GM21423 (cell line): Measurements from ENCODE around the gene GPX4.

ENCODE experiments used
- ATAC-seq: cut with Tn5 transposase; IDR thresholded peaks from one replicate; pipeline ENCODE4 v1.9.1; 2021; ENCODE audit warnings: mild to moderate bottlenecking, moderate library complexity; ENCODE audit not compliant: unreplicated experiment

GPX4 gene

DNA sequence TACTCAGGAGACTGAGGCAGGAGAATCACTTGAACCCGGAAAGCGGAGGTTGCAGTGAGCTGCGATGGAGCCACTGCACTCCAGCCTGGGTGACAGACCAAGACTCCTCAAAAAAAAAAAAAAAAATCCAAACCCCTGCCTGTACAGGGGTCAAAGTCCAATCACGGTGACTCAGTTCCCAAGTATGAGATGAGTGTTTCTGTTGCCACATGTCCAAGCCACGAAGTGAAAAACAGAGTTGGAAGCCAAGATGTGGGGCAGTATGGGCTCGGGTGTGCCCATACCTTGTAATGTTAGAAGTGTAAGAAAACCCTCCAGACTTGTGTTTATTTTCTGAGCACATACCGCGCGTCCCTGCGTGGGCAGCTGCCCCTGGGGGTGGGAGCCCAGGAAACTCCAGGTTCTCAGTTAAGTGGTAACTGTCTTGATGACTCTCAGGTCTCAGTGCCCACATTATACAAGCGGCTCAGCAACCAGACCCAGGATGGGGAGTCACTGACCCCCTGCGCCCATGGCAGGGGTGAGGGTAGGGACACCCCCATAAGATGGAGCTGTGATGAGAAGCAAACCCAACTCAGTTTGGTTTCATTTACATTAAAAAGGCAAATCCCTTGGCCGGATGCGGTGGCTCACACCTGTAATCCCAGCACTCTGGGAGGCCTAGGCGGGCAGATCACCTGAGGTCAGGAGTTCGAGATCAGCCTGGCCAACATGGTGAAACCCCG lies 1.2 kb upstream of the GPX4 start:
- ATAC-seq = peak; percentile 13

DNA sequence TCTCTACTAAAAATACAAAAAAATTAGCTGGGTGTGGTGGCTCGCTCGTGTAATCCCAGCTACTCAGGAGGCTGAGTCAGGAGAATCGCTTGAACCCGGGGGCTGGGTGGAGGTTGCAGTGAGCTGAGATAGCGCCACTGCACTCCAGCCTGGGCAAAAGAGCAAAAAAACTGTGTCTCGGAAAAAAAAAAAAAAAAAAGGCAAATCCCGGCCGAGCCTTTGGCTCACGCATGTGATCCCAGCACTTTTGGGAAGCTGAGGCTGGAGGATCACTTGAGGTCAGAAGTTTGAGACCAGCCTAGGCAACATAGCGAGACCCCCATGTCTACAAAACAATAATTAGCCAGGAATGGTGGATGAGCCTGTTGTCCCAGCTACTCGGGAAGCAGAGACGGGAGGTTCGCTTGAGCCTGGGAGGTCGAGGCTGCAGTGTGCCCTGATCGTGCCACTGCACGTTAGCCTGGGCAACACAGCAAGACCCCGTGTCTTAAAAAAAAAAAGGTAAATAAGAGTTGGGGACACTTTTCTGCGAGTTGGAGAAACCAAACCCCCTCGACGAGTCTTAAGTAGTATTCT lies 574 bp upstream of the GPX4 start:
- no peak for ATAC-seq

DNA sequence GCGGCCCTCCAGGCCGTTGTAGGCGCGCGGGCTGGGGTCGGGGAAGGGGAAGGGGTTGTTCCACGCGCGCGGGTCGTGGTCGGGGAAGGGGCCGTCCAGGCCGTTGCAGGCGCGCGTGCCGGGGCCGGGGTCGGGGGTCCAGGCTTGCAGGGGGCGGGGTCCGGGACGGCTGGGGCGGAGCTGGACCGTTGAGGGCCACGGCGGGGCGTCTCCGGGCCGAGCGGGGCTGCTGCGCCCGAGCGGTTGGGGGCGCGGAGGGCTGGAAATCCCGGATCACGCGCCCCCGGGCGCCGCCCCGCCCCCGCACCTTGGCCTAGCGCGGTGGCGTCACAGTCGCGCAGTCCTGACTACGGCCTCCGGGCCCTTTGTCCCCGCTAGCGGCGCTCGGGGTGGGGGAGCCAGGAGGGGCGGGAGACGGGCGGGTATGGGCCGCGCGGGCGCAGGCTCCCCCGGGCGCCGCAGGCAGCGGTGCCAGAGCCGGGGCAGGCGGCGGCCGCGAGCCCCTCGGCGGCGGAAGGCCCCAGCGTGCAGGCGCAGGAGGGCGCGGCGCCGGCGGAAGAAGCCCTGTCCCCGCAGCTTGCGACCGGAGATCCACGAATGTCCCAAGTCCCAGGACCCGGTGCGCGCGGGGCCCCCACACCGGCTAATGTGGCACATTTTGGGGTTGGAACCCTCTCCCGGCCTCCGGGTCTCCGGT lies 665 bp downstream of the GPX4 start:
- ATAC-seq = peak; percentile 33

DNA sequence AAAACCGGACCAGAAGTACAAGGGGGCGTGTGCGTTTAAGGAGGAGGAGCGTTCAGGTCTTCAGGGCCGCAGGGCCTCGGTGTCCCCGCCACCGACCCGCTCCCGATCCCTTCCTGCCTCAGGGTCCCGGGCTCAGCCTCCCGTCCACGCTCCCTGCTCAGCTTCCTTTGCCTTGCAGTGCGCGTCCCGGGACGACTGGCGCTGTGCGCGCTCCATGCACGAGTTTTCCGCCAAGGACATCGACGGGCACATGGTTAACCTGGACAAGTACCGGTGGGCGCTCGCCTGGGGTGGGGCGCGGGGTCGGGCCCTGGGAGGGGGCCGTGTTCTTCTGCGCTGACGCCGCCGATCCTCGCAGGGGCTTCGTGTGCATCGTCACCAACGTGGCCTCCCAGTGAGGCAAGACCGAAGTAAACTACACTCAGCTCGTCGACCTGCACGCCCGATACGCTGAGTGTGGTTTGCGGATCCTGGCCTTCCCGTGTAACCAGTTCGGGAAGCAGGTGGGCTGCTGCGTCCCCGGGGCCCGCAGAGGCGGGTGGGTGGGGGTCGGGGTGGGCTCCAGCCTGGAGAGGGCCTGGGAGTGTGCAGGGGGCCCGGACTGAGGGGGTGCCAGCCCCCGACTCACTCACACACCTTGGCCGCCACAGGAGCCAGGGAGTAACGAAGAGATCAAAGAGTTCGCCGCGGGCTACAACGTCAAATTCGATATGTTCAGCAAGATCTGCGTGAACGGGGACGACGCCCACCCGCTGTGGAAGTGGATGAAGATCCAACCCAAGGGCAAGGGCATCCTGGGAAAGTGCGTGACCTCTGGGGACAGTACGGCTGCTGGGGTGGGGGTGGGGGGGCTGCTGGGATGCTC lies 1.4 kb downstream of the GPX4 start:
- ATAC-seq = no peak

DNA sequence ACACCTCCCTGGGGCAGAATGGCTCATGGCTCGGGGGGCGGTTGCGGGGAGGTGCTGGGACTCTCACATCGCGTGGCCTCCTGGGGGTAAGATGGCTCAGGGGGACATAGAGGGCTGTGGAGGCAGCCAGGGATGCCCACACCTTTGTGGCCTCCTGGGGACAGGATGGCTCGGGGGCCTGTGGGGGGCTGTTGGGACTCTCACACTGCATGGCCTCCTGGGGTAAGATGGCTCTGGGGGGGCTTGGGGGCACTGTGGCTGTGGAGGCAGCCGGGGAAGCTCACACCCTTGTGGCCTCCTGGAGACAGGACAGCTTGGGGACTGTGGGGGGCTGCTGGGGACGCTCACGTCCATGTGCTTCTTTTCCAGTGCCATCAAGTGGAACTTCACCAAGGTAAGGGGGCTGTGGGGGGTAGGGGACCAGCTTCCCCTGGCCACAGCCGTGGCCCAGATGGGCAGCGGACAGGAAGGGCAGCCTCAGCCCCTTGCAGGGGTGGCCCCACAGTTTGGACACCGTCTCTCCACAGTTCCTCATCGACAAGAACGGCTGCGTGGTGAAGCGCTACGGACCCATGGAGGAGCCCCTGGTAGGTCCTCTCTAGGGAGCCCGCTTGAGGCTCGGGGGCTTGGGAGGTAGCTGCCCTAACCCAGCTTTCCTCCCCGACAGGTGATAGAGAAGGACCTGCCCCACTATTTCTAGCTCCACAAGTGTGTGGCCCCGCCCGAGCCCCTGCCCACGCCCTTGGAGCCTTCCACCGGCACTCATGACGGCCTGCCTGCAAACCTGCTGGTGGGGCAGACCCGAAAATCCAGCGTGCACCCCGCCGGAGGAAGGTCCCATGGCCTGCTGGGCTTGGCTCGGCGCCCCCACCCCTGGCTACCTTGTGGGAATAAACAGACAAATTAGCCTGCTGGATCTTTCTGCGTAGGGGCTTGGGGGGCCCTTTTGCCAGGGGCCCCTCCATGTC lies 2.4 kb downstream of the GPX4 start:
- ATAC-seq = no peak

DNA sequence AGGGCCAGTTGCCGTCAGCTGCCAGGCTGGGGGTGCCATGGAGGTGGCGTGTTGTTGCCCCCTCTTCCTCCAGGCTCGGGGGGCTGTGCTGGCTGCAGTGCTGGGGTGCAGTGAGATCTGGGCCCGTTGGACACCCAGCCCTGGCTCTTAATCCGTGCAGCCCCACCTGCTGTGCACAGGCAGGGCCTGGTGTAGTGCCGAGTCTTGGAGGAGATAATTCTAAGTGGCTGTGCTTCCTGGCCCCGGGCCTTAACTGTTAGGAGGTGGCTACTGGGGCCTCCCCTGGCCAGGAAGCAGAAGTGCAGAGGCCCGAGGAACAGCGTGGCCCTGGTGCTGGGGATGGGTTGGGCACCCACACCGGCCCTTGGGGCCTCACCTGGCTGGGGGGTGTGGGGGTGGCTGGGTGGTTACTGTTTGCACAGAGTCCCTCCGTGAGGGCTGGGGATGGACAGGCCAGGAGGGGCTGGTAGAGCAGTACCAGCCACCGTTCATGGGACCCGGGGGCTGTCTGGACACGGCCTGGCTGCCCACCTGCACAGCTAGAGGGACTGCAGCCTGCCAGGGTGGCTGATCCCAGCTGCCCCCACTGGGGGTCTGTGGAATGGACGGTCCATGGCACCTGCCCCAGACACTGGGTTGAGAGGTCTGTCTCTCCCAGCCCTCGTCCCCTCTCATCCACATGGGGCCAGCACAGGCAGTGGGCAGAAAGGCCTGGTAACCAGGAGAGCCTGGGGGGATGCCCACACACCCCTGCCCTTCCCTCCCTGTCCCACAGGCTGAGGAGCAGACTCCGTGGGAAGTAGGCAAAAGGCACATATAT lies 3.3 kb downstream of the GPX4 start:
- ATAC-seq = no peak

DNA sequence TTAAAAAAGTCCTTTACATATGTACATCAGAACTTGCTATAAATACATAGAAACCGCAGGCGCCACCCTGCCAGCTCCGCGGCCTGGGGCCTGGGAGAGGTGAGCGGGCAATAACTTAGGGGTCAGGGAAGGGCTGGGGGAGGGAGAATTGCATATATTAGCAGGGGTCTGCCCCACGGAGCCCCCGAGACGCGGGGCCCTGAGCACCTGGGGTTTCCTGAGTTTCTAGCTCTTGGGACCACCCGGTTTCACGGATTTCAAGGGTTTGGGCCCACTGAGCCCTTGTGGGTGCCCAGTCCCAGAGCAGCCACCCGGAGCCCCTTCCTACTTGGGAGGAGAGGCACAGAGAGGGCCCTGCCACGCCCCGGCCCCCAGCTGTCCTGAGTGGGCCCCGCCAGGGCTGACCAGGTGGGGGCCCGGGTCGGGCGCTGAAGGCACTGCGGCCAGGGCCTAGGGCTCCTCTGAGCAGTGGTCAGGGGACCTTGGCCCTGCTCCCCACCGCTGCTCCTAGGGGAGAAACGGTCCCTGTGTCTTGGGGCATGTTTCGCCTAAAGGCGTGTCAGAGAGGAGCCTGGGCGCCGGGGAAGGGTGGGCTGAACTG lies 4.0 kb downstream of the GPX4 start:
- ATAC-seq = no peak

DNA sequence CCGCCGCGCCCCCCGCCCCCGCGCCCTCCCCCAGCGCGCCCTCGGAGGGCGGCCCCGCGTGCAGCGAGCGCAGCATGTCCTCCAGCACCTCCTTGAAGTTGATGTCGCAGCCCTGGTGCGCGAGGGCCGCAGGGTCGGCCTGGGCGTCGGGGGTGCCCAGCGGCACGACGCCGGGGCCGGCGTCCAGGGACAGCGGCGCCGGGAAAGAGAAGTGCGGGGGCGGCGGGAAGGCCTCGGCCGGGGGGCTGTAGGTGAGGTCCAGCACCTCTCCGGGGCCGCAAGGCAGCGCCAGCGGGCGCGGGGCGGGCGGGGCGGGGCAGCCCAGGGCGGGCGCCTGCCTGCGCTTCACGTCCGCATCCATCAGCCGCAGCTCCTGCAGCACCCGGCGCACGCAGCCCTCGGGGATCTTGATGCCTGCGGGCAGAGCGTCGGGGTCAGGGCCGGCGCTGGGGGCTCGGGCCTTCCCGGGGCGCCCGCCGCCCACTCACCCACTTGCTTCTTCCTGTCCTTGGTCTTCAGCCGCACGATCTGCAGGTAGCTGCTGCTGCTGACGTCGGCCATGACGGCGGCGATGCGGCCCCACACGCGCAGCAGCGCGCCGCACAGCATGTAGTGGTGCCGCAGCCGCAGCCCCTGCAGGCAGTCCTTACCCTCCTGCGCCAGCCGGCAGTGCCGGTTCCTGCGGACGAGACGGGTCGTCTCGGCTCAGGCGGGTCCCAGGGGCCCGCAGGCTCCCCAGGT lies 4.7 kb downstream of the GPX4 start:
- ATAC-seq = no peak

DNA sequence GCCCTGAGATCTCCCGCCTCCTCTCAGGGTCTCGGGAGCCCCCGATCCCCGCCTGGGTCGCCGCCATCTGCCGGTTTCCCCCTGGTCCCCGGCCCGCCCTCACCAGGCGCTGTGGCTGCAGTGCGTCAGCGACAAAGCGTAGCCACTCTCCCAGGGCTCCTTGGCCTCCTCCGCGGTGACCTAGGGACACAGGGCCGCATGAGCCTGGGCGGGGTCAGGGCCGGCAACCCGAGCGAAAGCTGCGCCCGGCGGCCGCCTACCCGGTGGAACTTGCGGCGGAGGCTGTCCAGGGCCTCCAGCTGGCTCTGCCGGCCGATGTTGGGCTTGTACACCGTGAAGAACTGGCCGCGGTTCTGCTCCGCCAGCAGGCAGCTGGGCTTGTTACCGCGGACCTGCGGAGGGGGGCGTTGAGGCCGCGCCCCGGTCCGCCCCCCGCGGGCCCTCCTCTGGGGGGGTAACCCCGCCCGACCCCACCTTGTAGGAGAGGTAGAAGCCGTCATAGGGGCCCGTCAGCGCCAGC lies 5.3 kb downstream of the GPX4 start:
- no peak for ATAC-seq

DNA sequence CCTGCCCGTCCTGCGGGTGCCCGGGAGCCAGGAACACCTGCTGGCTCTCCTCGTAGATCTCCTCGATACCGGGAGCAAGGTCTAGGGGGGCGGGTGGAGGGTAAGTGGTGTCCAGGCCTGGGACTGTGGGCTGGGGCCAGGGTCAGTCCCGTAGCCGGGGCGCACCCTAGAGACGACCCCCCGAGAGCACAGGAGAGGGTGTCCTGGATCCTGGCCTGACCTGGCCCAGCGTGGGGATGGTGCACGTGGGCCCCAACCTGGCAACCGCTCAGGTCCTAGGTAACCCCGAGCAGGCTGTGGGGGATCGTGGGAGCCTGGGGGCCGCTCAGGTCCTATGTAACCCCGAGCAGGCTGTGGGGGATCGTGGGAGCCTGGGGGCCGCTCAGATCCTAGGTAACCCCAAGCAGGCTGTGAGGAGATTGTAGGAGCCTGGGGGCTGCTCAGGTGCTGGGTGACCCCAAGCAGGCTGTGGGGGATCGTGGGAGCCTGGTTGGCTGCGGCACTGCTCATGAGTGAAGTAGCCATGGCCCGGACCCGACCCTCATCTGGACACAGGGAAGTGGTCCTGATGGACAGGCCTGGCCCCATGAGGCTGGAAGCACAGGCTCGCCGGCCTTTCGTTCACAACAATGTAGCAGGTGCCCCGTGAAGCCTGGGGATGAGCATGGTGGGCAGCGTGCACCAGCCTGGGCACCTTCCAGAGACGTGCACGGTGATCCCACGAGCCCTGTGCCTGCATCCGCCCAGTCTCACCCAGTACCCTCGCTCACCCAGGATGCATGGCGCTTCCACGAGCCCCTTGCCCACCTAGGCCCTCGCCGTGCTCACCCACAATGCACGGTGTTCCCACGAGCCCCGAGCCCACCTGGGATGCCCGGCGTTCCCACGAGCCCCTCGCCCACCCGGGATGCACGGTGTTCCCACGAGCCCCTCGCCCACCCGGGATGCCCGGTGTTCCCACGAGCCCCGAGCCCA lies 6.2 kb downstream of the GPX4 start:
- ATAC-seq = no peak

DNA sequence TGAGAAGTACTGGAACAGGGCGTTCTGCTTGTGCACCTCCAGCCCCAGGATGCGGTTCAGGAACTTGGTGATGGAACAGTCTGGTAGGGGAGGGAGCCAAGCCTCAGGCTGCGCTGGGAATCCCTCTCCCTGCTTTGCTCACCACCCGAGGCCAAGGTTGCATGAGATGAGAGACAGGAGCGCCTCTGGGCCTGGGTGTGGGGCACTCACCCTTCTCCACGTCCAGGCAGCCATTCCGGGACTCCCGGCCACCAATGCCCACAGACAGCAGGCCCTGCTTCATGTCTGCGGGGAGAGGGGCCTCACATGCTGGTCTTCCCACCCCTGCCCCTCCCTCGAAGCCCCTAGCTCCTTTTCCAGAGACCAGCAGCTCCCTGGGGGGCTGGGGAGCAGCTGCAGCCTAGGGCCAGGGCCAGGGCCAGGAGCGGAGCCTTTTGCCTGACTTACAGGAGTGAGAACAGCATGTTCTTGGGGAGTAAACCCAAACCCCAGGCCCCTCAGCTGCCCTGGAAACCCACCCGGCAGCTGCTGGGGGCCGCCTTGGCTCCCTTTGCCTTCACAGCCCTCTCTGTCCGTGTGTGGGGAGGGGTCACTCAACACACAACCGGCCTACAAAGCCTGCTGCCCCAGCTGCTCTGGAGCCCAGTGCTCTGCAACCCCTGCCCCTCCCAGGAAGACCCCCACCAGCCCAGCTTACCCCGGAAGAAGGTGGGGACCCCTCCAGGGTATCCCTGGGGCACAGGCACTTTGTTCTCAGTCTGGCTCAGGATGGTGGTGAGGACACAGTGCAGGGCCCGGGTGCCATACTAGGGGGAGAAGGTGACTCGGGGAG lies 7.2 kb downstream of the GPX4 start:
- ATAC-seq = no peak

DNA sequence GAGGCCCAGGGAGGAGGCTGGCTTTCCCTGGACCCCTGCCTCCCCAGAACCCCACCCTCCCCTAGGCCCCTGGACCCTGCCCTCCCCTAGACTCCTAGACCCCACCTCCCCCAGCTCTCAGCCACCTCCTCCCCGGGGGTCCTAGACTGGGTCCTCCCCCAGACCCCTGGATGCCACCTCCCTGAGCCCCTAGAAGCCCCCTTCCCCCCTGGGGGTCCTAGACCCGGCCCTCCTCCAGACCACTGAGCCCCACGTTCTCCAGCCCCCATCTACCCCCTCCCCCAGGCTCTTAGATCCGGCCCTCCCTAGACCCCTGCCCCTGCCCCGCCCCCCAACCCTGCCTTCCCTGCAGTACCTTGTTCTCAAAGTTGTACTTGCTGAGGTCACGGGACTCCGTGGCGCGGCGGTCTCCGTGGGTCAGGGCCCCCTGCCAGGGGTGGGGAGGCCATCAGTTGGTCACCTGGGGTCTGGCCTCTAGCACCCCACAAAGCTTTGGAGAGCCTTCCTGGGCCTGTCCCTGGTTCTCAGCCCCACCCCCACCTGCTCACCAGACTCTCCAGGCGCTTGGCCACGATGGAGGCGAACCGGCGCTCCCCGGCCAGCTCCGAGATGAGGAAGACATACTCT lies 8.0 kb downstream of the GPX4 start:
- no peak for ATAC-seq

DNA sequence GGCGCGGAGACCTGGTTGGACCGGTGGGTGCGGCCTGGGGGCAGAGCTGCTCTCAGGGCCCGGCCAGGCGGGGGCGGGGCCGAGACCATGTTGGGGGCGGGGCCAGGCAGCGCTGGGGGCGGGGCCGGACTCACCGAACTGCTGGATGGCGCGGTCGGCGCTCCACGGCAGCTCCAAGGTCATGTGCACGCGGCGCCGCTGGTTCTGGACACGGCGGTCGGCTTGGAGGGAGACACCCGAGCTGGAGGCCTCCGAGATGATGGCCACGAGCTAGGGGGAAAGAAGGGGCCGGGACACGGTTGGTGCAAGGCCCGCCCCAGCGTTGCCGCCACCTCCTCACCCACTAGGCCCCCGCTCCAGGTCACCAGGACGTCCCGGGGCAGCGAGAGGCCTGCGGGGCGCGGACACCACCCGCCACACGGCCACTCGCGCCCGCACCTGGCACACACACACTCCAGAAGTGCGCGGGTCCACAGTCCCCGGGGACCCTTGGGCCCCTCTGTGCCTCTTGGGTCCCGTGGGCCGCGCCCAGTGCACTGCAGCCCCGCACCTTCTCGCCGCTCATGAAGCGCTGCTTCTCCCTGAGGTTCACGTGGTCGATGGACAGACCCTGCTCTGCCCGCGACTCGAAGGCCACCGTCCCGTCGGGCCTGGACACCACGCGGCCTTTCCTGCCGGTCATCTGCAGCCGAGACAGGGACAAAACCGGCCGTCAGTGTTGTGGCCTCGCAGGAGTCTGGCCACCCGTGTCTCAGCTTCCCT lies 8.7 kb downstream of the GPX4 start:
- no peak for ATAC-seq

DNA sequence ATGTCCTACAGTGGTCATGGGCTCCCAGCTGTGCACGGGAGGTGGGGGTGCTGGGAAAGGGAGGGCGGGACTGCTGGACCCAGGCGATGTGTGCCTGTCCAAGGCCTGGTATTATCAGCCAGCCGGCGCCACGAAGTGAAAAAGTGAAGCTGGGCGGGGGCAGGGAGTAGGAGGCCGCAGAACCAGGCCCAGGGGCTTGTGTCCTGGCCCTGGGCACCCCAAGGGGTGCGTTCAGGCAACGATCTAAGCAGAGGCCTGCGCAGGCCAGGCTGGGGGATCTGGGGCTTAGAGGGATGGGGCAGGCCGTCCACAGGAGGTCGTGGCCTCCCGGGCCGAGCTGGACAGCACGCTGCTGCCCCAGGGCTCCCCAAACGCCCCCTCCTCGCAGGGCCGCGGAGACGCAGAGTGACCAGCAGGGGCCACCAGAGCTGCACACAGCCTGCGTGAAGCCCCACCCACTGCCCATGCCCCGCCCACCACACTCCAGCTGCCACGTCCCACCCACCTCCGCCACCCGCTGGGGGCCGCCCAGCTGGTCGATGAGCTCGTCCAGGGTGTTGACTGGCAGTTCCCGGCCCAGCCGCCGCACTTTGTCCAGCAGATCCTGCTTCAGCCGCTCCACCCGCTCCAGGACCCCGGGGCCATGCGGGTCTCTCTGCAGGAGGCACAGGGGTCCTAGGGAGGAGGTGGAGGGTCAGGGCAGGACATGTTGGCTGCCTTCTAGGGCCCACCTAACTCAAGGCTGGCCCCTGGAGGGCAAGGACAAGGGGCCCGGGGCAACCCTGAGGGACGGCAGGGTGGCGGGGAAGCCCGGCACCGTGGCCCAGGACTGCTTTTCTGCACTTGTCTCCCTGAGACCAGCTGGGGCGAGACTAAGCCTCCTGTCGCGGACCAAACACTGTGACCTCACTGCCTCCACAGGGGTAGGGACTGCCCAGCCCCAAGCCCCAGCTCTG lies 9.5 kb downstream of the GPX4 start:
- ATAC-seq = no peak
